ENCODE measurements around the gene MYLK.

The MYLK gene

GRCh38 chr3:123878807-123879206, 5.3 kb downstream of the MYLK start:
- in situ Hi-C loops (cut with MboI; ENCODE audit: low sequenced_read_pairs), result no loop called here

- in situ Hi-C loops (cut with MboI; ENCODE audit: low sequenced_read_pairs), result no loop called here
Measured at GRCh38 chr3:123877965-123878364, 6.2 kb downstream of the MYLK start.

DNA sequence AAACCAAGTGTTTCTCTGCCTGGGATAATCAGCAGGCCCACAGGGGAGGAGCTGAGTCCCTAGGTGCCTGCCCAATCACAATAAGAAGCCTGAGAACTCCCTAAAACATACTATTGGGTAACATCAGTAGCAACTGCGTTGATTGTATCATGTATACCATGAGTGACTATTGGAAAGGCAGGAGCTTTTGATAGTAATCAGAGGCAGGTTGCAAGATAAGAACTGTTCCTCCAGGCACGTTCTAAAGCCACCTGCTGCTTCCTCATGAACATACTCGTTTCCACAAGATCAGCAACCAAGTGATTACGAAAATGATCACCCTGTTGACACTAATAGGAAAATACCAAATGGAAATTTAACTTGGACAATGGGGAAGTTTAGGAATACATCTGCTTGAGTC, 6.7 kb downstream of the MYLK start:
- in situ Hi-C loops (cut with MboI; ENCODE audit: low sequenced_read_pairs), result no loop called here

DNA sequence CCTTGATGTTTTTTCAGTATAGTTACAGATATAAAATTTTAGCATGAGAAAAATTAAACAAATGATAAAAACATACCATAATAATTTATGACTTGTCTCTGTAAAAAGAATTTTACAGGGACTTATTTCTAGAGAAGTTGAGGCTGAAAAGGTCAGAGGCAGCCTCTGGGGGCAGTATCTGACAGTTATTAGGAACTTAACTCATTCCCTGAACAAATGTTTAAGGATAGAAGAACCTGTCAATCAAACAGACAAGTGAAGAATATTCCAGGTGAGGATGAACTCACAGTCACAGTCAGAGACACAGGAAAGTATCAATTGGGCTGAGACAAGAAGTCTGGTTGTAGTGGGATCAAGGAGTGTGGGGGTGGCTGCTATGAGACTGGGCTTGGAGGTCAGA, 7.3 kb downstream of the MYLK start:
- in situ Hi-C loops (cut with MboI; ENCODE audit: low sequenced_read_pairs), result no loop called here

GRCh38 chr3:123872621-123873020, 11.5 kb downstream of the MYLK start:
- in situ Hi-C loops (cut with MboI; ENCODE audit: low sequenced_read_pairs), result no loop called here

DNA sequence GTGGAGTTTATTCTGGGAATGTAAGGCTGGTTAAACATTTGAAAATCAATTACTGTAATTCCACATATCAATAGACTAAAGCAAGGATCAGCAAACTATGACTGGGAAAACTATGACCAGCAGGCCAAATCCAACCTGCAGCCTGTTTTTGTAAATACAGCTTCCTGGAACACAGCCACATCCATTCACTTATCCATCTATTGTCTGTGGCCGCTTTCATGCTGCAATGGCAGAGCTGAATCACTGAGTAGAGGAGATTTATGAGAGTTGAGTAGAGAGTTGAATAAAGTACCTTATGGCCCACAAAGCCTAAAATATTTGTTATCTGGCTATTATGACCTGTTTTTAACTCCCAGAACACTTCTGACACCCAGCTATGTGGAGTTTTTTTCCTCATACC, 12.2 kb downstream of the MYLK start:
- in situ Hi-C loops (cut with MboI; ENCODE audit: low sequenced_read_pairs), result no loop called here

GRCh38 chr3:123870033-123870432, 14.1 kb downstream of the MYLK start:
- in situ Hi-C loops (cut with MboI; ENCODE audit: low sequenced_read_pairs), result no loop called here

DNA sequence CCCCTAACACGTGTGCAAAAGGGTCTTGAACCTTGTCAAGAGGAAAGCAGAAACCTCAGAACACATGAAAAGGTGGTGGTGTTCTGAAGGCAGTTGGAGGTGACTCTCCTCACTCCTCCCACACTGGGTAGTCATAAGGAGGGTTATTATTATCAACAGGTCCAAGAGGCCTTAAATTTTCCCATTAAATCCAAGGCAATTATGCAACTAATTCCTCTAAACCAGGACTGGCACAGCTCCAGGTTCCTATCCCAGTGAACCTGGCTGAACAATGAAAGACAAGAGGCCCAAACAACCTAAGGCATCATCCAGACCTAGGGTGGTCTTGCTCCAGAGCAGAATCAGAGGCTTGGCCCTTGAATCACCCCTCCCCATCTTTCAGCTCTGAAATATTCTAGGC, 15.0 kb downstream of the MYLK start:
- in situ Hi-C loops (cut with MboI; ENCODE audit: low sequenced_read_pairs), result no loop called here

DNA sequence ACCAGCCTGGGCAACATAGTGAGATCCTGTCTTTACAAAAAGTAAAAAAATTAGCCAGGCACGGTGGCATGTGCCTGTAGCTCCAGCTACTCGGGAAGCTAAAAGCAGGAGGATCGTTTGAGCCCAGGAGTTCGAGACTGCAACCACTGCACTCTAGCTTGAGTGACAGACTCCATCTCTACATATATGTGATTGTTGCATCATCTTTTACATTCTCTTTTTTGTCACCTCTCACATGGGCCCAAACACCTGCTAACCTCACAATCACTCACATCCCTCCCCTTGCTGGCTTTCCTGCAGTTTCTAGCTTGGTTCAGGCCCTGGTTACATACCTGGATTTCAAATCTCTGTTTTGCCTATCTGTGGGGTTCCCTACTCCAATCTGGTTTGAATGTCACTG, 19.4 kb downstream of the MYLK start:
- in situ Hi-C loops (cut with MboI; ENCODE audit: low sequenced_read_pairs), result no loop called here

- in situ Hi-C loops (cut with MboI; ENCODE audit: low sequenced_read_pairs), result no loop called here
Measured at GRCh38 chr3:123862152-123862551, 22.0 kb downstream of the MYLK start.

DNA sequence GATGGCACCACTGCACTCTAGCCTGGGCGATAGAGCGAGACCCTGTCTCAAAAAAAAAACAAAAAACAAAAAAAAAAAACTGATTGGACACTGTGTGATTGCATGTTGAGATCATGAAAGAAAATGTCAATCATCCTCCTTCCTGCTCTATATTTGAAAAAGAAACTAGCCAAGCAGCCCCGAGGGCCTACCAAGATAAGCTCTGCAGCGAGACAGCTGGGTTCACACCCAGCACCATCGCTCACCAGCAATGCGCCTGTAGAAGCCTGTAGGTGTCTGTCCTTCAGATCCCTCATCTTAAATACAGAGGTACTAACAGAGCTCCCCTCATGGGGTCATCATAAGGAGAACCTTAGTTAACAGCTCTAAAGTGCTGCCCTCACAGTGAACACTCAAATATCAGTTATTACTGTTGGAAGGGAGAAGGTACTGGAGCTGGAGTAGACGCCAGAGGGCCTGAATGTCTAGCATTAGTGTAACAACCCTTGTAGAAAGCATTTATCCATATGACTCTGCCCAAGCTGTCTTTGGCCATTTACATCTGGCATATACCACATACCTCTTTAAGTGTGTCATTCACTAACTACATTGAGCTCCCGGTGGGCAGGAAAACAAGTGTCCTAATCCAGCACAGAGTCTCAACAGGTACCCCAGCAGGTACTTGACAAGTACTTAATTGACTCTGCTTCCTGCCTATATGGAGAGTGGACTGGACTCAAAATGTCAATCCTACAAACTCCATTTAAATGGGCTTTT, 22.9 kb downstream of the MYLK start:
- in situ Hi-C loops (cut with MboI; ENCODE audit: low sequenced_read_pairs), result no loop called here

DNA sequence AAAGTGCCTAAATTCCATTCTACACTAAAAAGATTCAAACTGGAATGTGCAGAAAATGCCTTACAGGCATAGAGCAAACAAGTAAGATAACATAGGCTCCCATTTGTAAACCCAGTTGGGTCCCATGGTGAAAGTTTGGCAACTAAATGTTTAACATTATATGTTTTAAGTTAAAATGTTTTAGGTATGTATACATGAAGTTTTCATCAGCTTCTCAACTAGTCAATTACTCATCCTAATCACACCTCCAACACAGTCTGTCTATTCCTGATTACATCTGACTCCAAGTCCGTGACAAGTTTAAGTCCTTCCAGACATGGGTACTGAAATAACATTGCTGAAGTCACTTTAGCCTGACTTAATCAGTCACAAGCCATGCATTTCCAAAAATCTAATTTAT, 25.0 kb downstream of the MYLK start:
- in situ Hi-C loops (cut with MboI; ENCODE audit: low sequenced_read_pairs), result no loop called here

- in situ Hi-C loops (cut with MboI; ENCODE audit: low sequenced_read_pairs), result no loop called here
Measured at GRCh38 chr3:123854905-123855304, 29.2 kb downstream of the MYLK start.

DNA sequence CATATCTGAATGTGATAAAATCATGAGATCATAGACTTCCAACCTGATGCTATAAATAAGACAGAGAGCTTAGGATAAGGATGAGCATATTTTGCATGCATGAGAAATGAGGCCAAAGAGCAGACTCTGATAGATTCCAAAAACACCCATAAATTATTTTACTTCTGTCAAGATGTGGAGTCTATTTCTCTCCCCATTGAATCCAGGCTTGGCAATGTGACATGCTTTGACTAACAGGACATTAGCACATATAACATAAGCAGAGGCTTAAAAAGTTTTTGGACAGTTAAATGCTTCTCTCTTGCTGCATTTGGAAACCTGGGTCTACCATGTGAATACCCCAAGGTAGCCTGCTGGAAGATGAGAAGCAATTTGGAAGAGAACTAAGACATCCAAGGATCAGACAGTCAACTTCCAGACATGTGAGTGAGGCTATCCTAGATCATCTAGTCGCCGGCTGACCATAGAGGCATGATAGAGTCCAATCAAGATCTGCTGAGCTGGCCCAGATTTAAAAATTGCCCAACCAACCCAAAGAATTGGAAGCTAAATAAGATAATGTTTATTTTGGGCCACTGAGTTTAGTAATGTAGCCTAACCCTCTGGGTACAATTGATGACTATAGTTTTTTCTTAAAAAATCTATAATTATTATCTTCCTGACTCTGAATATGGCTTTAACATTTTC, 30.3 kb downstream of the MYLK start:
- in situ Hi-C loops (cut with MboI; ENCODE audit: low sequenced_read_pairs), result no loop called here

GRCh38 chr3:123847209-123847608, 36.9 kb downstream of the MYLK start:
- in situ Hi-C loops (cut with MboI; ENCODE audit: low sequenced_read_pairs), result no loop called here

GRCh38 chr3:123843668-123844067, 40.5 kb downstream of the MYLK start:
- in situ Hi-C loops (cut with MboI; ENCODE audit: low sequenced_read_pairs), result no loop called here

GRCh38 chr3:123842711-123843110, 41.4 kb downstream of the MYLK start:
- in situ Hi-C loops (cut with MboI; ENCODE audit: low sequenced_read_pairs), result no loop called here

- in situ Hi-C loops (cut with MboI; ENCODE audit: low sequenced_read_pairs), result no loop called here
Measured at GRCh38 chr3:123841476-123842238, 42.5 kb downstream of the MYLK start.

DNA sequence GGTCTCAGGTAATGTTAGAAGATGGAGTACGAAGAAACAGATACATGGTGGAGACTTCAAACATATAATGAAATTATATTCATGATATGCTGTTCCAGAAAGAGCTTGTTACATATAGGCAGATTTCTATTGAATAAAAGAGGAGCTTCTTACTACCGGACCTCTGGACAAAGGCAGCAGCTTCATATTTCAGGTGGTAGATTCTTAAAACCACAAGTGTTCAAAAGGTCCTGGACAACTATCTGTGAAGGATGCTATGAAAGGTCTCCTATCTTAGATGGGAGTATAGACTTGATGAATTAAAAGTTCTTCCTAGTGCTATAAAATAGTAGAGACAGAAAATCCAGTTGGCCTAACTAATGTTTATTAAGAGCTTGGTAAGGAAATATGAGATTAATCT, 43.2 kb downstream of the MYLK start:
- in situ Hi-C loops (cut with MboI; ENCODE audit: low sequenced_read_pairs), result no loop called here

DNA sequence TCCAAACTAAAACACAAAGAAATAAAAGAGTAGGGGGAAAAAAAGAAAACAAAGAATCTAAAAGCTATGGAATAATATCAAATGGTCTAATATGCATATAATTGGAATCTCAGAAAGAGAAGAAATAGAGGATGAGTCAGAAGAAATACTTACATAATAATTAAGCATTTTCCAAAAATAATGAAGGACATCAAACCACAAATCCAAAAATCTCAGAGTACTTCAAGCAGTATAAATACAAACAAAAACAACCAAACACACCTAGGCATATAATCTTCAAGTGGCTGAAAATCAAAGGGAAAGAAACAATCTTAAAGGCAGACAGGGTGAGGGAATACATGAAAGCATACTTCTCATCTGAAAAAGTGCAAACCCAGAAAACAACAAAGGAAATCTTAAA, 46.3 kb downstream of the MYLK start:
- in situ Hi-C loops (cut with MboI; ENCODE audit: low sequenced_read_pairs), result no loop called here

GRCh38 chr3:123834631-123835030, 49.5 kb downstream of the MYLK start:
- in situ Hi-C loops (cut with MboI; ENCODE audit: low sequenced_read_pairs), result no loop called here

GRCh38 chr3:123833398-123833785, 50.7 kb downstream of the MYLK start:
- in situ Hi-C loops (cut with MboI; ENCODE audit: low sequenced_read_pairs), result no loop called here

All from HL-60/S4 (cell line).